A549 treated with Mapracorat at 1 μM for 4 hours (cell line): ENCODE results near the gene BCL2L11. TPM values are rescaled to one million over a fixed set of nuclear protein-coding genes. Genes with fewer than 3 reads are reported as not detected.

Experiments
- total RNA-seq: library from RNA; stranded (reverse); fragments of 200-300 nt; extraction: Qiagen RNA extraction; gene quantifications from 5 replicates; pipeline ENCODE4 v1.2.3, GENCODE V29; 2022

BCL2L11 gene
- total RNA-seq, result 5.7 to 9.1 TPM (median 6.5 TPM) in 5 replicates

GRCh38 chr2:111120253-111121027 is at the start of gene BCL2L11:
Gene BCL2L11 (plus strand): TSS chr2:111120914. CDS start chr2:111123746, 2,832 bp downstream.

